IMR-90 (cell line): ENCODE results near the gene KIF3A.

ENCODE experiments used
- FOS ChIP-seq: fragments of 150-350 bp; IDR thresholded peaks from 2 replicates; pipeline ENCODE4 v1.6.1; 2016; ENCODE audit warnings: low read depth, low read length
- POLR2A ChIP-seq: IDR thresholded peaks from 2 replicates; pipeline ENCODE4 v1.6.1; 2012; ENCODE audit warnings: mild to moderate bottlenecking, low read depth, low read length
- TF ChIP-seq, protein P1 (sequence below): conservative IDR thresholded peaks from 2 replicates; pipeline ENCODE4 v1.5.1; 2012; ENCODE audit warnings: mild to moderate bottlenecking, low read depth, low read length, improper control_type of control experiment
- TF ChIP-seq, protein P2 (sequence below): fragments of 150-350 bp; IDR thresholded peaks from 2 replicates; pipeline ENCODE4 v1.6.1; 2017; ENCODE audit warnings: mild to moderate bottlenecking, antibody characterized with exemption, low read length, low read depth

DNA sequence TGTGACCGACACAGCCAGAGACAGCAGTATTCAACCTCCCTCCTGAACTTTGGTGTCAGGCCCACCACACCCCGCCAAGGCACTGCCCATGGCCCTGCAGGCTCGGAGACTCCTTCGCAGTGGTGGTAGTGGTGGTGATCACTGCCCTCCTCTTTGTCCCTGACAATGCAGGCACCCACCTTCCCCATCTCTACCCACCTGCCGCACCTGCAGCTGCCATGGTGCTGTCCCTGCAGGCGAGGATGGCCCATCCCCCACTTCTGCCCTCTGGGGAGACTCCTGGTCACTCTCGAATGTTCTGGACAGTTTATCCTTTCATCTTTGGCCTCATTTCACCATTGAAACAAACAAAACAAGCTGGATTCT, 67.9 kb downstream of the KIF3A start:
- TF ChIP-seq, protein P1, sequence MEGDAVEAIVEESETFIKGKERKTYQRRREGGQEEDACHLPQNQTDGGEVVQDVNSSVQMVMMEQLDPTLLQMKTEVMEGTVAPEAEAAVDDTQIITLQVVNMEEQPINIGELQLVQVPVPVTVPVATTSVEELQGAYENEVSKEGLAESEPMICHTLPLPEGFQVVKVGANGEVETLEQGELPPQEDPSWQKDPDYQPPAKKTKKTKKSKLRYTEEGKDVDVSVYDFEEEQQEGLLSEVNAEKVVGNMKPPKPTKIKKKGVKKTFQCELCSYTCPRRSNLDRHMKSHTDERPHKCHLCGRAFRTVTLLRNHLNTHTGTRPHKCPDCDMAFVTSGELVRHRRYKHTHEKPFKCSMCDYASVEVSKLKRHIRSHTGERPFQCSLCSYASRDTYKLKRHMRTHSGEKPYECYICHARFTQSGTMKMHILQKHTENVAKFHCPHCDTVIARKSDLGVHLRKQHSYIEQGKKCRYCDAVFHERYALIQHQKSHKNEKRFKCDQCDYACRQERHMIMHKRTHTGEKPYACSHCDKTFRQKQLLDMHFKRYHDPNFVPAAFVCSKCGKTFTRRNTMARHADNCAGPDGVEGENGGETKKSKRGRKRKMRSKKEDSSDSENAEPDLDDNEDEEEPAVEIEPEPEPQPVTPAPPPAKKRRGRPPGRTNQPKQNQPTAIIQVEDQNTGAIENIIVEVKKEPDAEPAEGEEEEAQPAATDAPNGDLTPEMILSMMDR, result no peak
- no peak for TF ChIP-seq POLR2A
- TF ChIP-seq, protein P2, sequence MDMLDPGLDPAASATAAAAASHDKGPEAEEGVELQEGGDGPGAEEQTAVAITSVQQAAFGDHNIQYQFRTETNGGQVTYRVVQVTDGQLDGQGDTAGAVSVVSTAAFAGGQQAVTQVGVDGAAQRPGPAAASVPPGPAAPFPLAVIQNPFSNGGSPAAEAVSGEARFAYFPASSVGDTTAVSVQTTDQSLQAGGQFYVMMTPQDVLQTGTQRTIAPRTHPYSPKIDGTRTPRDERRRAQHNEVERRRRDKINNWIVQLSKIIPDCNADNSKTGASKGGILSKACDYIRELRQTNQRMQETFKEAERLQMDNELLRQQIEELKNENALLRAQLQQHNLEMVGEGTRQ, result no peak
- no peak for TF ChIP-seq FOS
